ENCODE data around the gene SMC1B.

GRCh38 chr22:45304971-45305370, 108.4 kb downstream of the SMC1B start:
- TF ChIP-seq CTCF (IDR thresholded peaks at IDR 0.05): no peak
- no peak for TF ChIP-seq POLR2AphosphoS5 (IDR thresholded peaks at IDR 0.05; ENCODE audit: low read depth, low read length)
- no peak for TF ChIP-seq SIN3A (IDR thresholded peaks at IDR 0.05; ENCODE audit: borderline replicate concordance, insufficient read depth, low read depth, low read length)
